Stimulated activated CD8-positive, alpha-beta memory T cell treated with anti-CD3 and anti-CD28 coated beads, Interleukin-7, amount 100 ng/mL, for 1 hour (primary cell): ENCODE data around the gene GRIPAP1.

Source experiments
- DNase-seq, 2 donors: peaks; one replicate each; pipeline ENCODE4 v3.0.0-alpha.2; 2020; ENCODE audit warnings: low read depth in 2 of 2

GRIPAP1 gene

GRCh38 chrX:48958635-48959094, 43.4 kb downstream of the GRIPAP1 start:
- no peak for DNase-seq

GRCh38 chrX:48957827-48958634, 44.0 kb downstream of the GRIPAP1 start:
- peak; percentile 80 to 82 for DNase-seq

GRCh38 chrX:48957477-48957826, 44.6 kb downstream of the GRIPAP1 start, which contains the start of gene OTUD5:
TSS of gene OTUD5 (minus strand) at chrX:48957607. CDS start at chrX:48957570, 37 bp downstream.
- DNase-seq = peak; percentile 40 to 44

DNA sequence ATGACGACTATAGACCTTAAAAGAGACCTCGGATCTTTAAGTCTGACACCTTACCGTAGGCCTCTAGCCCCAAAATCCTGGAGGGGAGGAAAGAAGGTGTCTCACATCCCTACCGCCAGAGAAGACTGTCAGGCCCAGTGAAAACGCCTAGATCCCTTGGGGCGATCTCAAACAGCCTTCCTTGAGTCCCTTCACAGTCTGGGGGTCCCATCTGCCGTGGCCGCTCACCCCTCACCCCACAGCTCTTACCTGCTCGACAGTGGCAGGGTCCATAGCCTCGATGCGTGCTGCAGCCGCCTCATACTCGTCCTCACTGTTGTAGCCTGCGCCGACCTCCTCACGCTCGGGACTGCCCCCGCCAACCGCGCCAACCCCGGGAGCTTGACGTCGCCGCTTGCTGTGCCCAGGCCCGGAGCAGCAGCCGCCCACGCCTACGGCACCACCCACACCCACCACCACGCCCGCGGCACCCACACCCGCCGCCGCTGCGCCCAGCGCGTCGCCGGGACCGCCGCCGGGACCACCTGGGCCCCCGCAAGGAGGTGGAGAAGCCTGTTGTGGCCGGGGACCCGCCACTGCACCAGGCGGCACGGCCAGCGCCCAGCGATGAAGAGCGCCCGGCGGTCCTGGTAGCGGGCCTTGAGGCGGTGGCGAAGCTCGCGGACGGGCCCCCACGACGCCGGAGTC, 45.2 kb downstream of the GRIPAP1 start:
- DNase-seq = no peak

GRCh38 chrX:48948589-48948988, 53.5 kb downstream of the GRIPAP1 start:
- DNase-seq = no peak

DNA sequence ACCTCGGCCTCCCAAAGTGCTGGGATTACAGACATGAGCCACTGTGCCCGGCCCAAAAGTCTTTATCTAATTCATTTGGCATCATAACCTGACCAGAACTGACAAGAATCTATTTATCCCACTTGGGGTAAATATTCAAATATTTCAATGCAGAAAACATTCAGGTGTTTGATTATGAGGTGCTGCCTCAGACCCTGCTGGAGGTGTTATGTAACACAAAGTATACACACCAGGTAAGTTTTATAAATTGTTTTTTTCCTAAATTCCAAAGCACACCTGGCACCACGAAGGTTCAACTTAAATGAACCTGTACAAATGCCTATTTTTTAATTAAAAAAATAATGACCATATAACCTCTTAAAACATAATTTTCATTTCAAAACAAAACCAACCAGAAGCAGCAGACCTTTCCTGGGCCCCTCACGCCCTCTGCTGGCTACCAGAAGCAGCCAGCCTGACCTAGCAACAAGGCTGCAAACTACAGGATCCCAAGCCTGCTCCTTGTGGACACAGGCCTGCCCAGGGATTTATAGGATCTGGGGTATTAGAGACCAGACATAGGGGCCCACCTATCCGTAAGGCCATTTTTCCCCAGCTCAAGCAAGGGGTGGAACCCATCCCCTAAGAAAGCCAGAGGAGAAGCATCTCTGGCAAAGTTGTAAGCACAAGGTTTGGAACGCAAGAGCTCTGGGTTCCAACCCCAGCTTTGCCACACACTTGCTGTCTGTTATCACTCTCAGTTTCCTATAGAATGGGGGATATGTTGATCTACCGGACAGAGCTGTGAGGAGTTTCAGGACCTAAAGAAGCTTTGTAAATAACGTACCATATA, 56.3 kb downstream of the GRIPAP1 start:
- DNase-seq = no peak

- DNase-seq = no peak
Observed at GRCh38 chrX:48942895-48943294, 59.2 kb downstream of the GRIPAP1 start.

GRCh38 chrX:48940404-48940955, 61.6 kb downstream of the GRIPAP1 start:
- no peak for DNase-seq

GRCh38 chrX:48939524-48940228, 62.4 kb downstream of the GRIPAP1 start:
- DNase-seq = no peak

DNA sequence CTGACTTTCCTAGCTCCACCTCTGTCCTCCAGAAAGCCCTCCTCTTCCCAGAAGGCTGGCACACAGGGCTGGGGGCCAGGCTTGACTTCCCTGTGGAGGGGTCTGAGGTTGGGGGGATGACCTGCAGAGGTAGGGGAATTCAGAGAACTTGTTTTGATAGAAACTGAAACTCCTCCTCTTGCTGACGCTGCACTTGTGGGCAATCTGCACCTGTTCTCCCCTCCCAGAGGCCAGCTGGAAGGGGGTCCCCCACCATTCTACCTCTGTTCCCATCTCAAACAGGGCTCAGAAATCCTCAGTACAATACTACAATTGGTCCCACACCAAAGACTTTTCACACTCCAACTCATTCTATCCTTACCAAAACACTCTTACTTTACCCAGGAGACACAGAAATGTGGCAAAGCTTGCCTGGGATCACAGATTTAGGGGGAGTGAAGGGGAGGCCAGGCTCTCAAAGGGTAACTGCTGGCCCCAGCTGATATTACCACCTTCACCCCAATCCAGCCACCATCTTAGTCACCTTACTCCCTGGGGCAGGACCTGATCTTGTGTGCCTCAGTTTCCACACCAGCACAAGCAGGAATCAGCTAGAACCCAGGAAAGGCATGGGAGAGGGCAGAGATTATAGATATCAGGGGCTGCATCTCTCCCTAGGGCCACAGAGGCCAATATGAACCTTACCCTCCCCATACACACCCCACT, 63.2 kb downstream of the GRIPAP1 start:
- DNase-seq = no peak

GRCh38 chrX:48937054-48937907, 64.8 kb downstream of the GRIPAP1 start:
- peak; percentile 77 to 83 for DNase-seq

GRCh38 chrX:48936429-48937053, 65.5 kb downstream of the GRIPAP1 start:
- DNase-seq = no peak

DNA sequence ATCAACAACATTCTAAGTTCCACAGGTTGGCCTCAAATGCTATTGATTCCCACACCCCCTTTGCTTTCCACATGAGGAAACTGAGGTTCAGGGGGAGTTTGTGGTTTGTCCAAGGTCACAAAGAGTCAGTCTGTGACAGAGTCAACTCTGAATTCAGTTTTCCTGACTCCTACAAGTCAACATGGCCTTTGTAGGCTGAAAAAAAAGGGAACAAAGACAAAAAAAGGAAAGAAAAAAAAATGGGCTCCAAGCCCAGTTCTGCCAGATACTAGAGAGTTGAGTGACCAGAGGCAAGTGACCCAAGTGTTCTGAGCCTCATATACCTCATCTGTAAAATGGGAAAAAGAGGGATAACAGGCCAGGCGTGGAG, 66.8 kb downstream of the GRIPAP1 start:
- no peak for DNase-seq

- no peak for DNase-seq
Observed at GRCh38 chrX:48934581-48935300, 67.3 kb downstream of the GRIPAP1 start.

DNA sequence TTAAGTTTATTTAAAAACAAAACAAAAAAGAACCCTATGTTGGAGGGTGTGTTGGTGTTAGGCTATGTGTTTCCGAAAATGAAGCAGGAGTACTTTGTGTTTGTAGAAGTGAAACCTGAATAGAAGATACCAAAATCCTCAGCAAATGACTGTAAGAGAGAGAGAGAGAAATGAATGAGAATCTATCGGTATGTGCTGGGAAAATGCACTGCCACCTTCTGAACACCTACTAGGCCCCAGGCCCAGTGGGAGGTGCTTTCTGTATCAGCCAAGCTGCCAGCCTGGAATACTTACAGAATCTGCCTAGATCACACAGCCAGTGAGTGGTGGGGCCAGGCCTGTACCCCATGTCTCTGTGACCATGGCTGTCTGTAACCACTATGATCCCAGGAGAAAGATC, 68.3 kb downstream of the GRIPAP1 start:
- no peak for DNase-seq

GRCh38 chrX:48927736-48928382, 74.2 kb downstream of the GRIPAP1 start:
- DNase-seq = no peak

DNA sequence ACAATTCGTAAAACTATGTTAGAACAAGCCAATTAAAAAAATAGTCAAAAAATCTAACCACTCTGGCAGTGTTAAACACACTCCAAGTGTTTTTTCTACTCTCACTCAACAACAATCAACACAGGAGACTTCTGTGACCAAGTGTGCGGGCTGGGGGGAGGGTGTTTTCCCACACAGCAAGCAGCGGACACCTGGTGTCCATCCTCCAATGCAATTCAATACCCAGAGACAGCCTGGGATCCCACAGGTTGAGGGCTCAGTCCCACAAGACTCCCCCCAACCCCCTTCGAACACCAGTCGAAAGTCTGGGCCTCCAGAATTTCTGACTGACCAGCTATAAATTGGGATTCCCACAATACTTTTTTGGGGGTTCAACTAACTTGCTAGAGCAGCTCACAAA, 74.9 kb downstream of the GRIPAP1 start:
- no peak for DNase-seq

DNA sequence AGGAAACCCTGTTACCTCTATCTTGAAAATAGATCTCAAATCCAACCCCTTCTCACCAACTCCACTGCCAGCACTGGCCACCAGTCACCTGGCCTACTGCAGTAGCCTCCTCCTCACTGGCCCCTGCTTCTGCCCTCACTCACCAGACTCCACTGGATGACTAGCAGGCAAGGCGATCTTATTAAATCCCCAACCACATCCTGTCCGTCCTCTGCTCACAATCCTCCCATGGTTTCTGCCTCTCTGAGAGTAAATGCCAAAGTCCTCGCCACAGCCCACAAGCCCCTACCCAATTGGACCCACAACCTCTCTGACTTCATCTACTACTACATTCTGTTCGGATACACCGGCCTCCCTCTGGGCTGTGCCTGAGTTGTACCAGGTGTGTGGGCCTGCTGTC, 77.8 kb downstream of the GRIPAP1 start:
- no peak for DNase-seq
